Superior temporal gyrus (tissue), 1 donor: ENCODE results near the gene SCAF4.
"Not testable (repeated sequence)": the region's sequence is repeated elsewhere in the genome, so short reads cannot be mapped to it uniquely, and the experiment has no call there.

Source experiments
- DNase-seq: peaks from one replicate; pipeline ENCODE4 v3.0.0-alpha.2; 2016; ENCODE audit errors: extremely low spot score

Gene SCAF4

DNA sequence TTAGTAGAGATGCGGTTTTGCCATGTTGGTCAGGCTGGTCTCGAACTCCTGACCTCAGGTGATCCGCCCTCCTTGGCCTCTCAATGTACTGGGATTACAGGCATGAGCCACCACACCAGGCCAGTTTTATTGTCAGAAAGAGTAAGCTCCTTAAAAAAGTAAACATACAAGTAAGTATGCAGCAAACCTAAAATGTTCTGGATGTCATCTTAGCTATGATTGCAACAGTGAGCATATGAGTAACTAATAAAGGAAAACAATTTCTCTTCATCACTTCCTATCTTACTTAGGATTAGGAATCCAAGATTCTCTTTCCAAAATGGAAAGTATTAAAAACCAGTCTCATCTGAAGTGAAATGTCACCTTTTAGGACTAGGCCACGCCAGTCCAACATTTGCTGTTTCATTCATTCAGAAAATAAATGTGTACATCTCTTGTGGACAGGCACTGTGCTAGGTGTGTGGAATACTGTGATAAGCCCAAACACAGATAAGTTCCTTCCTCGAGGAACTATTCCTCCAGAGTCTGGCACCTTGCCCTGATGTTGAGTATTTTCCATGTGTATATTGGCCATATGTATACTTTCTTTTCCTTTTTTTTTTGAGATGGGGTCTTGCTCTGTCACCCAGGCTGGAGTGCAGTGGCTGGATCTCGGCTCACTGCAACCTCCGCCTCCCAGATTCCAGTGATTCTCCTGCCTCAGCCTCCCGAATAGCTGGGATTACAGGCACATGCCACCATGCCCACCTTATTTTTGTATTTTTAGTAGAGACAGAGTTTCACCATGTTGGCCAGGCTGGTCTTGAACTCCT, 5.9 kb upstream of the SCAF4 start:
- DNase-seq, result not testable (repeated sequence)

- DNase-seq, result no peak
These were observed 3.6 kb upstream of the SCAF4 start for GRCh38 chr21:31735511-31735992.

- DNase-seq, result no peak
These were observed 1.7 kb upstream of the SCAF4 start for GRCh38 chr21:31733551-31734149.

- peak; percentile 73 for DNase-seq
These were observed 956 bp upstream of the SCAF4 start for GRCh38 chr21:31732597-31733550.

- DNase-seq, result no peak
These were observed 662 bp downstream of the SCAF4 start for GRCh38 chr21:31731056-31731856.

- DNase-seq, result peak; percentile 44
These were observed 1.2 kb downstream of the SCAF4 start for GRCh38 chr21:31730712-31731055.

DNA sequence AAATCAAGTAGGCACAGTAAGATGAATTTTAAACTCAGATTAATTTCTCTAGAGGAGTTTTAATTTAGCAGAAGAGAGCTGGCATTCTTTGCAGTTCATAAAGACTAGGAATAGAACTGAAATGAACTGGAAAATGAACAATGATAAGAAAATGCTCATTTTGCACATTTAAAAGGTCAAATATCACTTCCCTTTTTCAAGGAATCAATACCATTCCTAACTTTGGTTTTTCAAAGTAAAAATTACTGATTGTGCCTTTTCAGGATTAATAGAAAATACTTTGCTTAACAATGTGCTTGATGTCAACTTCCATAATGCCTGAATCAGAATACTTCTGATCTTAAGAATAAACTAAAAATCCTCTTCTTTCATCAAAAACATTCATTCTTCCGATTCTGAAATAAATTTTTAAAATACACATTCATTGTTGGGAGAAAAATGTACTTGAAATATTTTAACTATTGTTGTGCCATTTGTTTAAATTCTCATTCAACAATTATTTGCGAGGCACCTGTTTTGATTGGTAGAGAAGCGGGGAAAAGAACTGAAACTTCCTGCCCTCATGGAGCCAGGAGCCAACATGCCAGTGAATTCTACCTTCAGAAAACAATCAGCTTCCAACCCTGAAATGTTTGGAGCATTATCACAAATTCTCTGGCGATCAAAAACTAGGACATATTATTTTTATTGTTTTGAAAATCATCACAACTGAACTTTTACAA, 2.1 kb downstream of the SCAF4 start:
- no peak for DNase-seq

DNA sequence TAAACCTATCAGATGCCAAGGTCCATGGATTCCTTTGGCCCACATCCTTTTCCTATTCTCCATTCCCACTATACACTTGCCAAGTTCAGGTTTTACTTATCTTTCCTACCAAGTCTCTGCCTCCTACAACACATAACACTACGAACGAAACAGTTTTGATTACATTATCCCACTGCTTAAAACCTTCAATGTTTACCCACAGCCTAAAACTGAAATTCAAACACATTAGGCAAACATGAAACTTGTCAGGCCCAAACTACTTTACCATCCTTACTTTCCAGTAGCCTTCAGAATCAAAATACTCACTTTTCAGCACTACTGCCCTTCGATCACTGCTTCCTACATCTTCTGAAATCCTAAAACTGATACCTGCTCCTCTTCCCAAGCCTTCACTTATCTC, 3.0 kb downstream of the SCAF4 start:
- no peak for DNase-seq

- DNase-seq, result no peak
These were observed 3.7 kb downstream of the SCAF4 start for GRCh38 chr21:31728191-31728590.

GRCh38 chr21:31727181-31727580, 4.7 kb downstream of the SCAF4 start:
- DNase-seq, result no peak

DNA sequence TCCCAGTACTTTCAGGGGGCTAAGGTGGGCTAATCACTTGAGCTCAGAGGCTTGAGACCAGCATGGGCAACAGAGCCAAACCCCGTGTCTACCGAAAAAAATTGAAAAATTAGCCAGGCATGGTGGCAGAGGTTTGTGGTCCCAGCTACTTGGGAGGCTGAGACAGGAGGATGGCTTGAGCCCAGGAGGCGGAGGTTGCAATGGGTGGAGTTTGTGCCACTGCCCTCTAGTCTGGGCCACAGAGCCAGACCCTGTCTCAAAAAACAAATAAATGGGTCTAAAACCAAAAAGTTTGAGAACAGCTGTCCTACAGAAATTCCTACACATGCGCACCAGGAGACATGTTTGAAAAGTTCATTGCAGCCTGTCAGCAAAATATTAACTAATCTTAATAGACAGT, 5.5 kb downstream of the SCAF4 start:
- DNase-seq, result no peak

- no peak for DNase-seq
These were observed 6.6 kb downstream of the SCAF4 start for GRCh38 chr21:31725202-31725839.

DNA sequence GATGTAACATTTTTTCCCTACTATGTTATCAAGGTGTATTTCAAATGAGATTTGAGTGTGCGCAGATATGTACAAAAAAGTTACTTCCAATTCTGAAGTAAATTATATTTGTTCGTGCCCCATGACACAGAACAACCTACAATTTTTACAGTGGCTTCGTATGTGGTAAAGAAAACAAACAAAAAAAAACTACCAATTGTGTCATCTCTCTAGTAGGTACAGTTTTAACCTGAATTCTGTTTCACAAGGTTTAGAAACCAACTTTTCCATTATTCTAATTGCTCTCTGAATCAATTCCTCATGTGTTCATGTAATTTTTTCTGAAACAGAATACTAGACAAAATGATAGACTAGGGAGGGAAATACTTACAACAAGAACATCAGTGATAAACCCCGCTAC, 7.4 kb downstream of the SCAF4 start:
- no peak for DNase-seq

- DNase-seq, result no peak
These were observed 10.5 kb downstream of the SCAF4 start for GRCh38 chr21:31721381-31721780.

- DNase-seq, result no peak
These were observed 11.2 kb downstream of the SCAF4 start for GRCh38 chr21:31720739-31721138.

GRCh38 chr21:31720330-31720729, 11.6 kb downstream of the SCAF4 start:
- no peak for DNase-seq

DNA sequence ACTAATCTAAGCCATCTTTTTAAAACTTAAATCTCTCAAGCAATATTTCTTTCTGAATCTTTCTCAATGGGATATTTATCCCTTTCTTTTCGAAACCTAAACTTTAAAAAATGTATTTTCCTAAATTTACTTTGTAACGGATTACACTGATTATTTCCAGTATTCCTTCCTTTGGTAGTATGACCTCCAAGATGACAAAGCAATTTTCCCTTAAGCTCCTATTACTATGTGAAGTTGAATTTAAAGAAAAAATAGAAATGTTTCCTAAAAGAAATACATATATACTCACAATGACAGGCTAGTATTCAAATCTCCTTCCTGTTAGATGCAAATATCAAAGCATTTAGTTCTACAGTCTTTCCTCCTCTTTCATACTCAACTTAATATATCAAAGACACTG, 15.8 kb downstream of the SCAF4 start:
- DNase-seq, result no peak

DNA sequence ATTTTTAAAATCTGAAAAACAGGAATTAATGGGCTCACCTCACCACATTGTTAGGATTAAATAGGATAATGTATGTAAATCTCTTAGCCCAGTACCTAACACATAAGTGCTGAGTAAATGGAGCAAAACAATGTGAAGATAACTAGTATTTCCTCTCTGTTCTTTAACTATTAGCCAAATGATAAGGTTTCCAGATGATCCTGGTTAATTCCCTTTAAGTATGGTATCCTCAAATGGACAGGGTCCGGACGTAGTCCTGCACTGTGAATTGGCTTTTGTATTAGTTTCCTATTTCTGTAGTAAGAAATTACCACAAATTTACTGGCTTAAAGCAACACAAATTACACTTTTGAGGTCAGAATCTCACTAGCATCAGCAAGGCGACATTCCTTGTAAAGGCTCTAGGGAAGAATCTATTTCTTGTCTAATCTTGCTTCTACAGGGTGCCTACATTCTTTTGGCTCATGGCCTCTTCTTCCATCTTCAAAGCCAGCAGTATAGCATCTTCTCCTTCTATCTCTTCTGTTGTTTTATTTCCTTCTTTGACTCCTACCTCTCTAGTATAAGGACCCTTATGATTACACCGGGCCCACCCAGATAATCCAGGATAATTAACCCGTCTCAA, 17.1 kb downstream of the SCAF4 start:
- no peak for DNase-seq

DNA sequence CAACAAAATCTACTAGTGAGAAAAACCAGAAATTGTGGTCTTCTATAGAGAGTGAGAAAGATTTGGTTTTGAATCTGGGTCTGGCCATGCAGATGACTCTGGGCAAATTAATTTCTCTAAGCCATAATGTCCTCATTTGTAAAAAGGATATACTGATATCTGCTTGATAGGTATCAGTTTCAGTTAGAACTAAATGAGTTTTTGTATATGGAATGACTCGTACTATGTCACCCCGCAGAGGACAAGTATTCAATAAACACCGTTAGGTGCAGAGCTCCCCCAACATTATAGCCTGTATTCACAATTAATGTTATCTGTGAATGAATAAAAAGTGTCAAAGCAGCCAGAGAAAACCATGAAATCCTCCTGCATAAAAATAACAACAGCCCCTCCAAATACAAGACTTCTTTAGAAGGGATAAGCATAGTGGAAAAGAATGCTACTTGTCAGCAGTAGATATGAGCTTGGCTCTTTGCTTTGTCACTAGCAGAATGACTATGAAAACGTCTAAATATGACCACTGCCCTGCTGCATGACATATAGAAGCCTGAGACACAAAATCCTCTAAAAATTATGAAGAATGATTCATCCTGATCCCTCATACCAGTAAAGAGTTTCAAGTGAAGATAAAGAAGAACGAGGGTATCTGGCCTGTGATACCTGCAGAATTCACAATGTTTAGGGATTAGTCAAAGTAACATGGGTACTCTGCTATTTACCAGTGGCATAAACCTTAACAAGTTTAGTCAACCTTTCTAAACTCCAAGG, 17.8 kb downstream of the SCAF4 start:
- no peak for DNase-seq
